Activated T-helper 17 cell treated with anti-CD3 and anti-CD28 coated beads, Interleukin-2, amount 50 U/mL, for 72 hours (primary cell): ENCODE results near the gene CEP126. TPM values are rescaled to one million over a fixed set of nuclear protein-coding genes. Genes with fewer than 3 reads are reported as not detected.
A peak's percentile ranks its signal among the peaks of the same experiment; 100 is the strongest.

Experiments
- ATAC-seq: fragments of 150-1000 bp; cut with Tn5 transposase; replicated peaks from 2 replicates; pipeline ENCODE4 v1.10.0; 2021; ENCODE audit warnings: mild to moderate bottlenecking, moderate library complexity
- H3K27ac Mint-ChIP-seq: one replicate; pipeline ENCODE4 v1.8.0; 2022; ENCODE audit warnings: mixed read lengths
- H3K27me3 Mint-ChIP-seq: one replicate; pipeline ENCODE4 v1.8.0; 2022; ENCODE audit warnings: mixed read lengths
- H3K36me3 Mint-ChIP-seq: one replicate; pipeline ENCODE4 v1.8.0; 2022; ENCODE audit warnings: low read depth, mild to moderate bottlenecking, mixed read lengths
- H3K4me1 Mint-ChIP-seq: one replicate; pipeline ENCODE4 v1.8.0; 2022; ENCODE audit warnings: mixed read lengths
- H3K4me3 Mint-ChIP-seq: one replicate; pipeline ENCODE4 v1.8.0; 2022; ENCODE audit warnings: mild to moderate bottlenecking, mixed read lengths
- H3K9me3 Mint-ChIP-seq: one replicate; pipeline ENCODE4 v1.8.0; 2022; ENCODE audit warnings: mixed read lengths
- total RNA-seq, 2 donors: library from RNA; stranded (reverse); gene quantifications; one replicate each; pipeline ENCODE4 v1.2.3, GENCODE V29; 2022

CEP126 gene
- total RNA-seq, 2 donors from 2014 or later = 0.97 to 1.5 TPM

DNA sequence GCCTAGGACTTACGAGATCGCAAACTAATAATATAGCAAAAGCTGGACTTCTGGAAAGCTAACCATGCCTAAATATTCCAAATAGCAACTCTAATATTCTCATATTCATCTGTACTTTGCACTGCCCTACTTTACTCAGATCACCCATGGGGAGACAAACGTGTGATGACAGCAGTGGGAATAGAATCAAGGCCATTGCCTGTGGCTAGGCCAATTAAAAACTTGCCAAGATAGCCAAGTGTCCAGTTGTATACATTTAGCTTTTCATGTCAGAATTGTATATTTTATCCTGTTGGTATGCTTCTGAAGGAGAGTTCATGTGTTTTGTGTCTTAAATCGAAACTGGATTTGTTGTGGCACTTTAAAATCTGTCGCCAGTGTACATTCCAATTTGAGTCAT, 1.2 kb upstream of the CEP126 start:
- Mint-ChIP-seq H3K36me3 (no peaks in the 10 kb centered on the region), H3K27ac (no peak overlapping the region), H3K27me3 (peaks cover 9% of the 10 kb centered on the region), H3K4me1 (peaks cover 20% of the 10 kb centered on the region), H3K9me3 (no peaks in the 10 kb centered on the region), H3K4me3 (peak overlapping the region; percentile 90)
- no peak for ATAC-seq

DNA sequence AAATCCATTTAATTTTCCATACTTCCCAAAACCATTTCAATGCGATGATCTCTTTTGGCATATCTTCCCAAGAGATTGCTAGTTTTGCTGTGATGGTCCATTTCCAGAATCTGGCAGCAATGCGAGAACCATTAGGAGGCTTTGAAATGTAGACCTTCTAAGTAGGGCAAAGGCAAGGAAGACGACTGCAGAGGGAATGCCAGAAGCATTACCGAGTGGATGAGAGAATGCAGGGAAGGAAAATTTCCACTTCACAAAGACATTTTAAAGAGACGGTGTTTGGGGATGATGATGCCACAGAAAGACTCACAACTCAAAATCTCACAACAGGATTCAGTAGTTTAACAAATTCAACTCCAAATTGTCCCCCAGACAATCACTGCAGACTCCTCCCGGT, 471 bp upstream of the CEP126 start:
- H3K27ac Mint-ChIP-seq = peak overlapping the region; percentile 83
- H3K9me3 Mint-ChIP-seq = no peaks in the 10 kb centered on the region
- H3K4me1 Mint-ChIP-seq = peaks cover 20% of the 10 kb centered on the region
- no peak for ATAC-seq
- H3K27me3 Mint-ChIP-seq = peaks cover 5% of the 10 kb centered on the region
- H3K36me3 Mint-ChIP-seq = no peaks in the 10 kb centered on the region
- peak overlapping the region; percentile 90 for H3K4me3 Mint-ChIP-seq

DNA sequence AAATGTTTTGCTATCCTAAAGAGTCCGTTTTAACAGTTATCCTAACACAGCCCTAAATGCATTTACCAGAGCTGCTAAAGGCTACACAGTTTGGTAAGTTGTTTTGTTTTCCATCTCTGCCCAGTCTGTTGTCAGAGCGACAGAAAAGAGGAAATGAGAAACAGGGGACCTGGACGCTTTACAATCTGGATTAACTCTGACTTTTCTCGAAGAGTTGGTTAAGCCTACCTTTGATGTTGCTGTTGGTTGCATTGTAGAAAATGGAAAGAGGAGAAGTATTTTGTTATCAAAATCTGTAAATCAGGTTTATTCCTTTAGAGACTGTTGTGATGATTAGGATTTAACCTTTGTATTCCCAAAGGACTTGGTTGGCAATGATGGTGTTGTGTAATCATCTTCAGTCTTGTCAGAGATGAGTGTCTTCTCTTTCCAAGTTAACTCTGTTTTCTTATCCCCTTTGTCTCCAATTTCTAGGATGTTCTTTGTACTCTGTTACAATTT, 1.0 kb downstream of the CEP126 start:
- peaks cover 5% of the 10 kb centered on the region for H3K27me3 Mint-ChIP-seq
- peak overlapping the region; percentile 83 for H3K27ac Mint-ChIP-seq
- no peaks in the 10 kb centered on the region for H3K9me3 Mint-ChIP-seq
- no peaks in the 10 kb centered on the region for H3K36me3 Mint-ChIP-seq
- H3K4me3 Mint-ChIP-seq = peak overlapping the region; percentile 90
- no peak for ATAC-seq
- H3K4me1 Mint-ChIP-seq = peaks cover 20% of the 10 kb centered on the region

- peak within 1 kb of the TSS; percentile 83 for H3K27ac Mint-ChIP-seq
- H3K27me3 Mint-ChIP-seq = peaks cover 5% of the 10 kb centered on the region
- peaks cover 20% of the 10 kb centered on the region for H3K4me1 Mint-ChIP-seq
- no peaks in the 10 kb centered on the region for H3K9me3 Mint-ChIP-seq
- H3K36me3 Mint-ChIP-seq = no peaks in the 10 kb centered on the region
- no peak for ATAC-seq
- H3K4me3 Mint-ChIP-seq = peak within 1 kb of the TSS; percentile 90
These were observed 1.6 kb downstream of the CEP126 start, which contains the start of gene ANGPTL5 for GRCh38 chr11:101916422-101916821. TSS of gene ANGPTL5 (minus strand) at chr11:101916522. CDS start at chr11:101907909, 8,613 bp downstream.

GRCh38 chr11:101917226-101917625, 2.4 kb downstream of the CEP126 start:
- Mint-ChIP-seq H3K4me3 (no peak overlapping the region), H3K4me1 (peaks cover 20% of the 10 kb centered on the region), H3K36me3 (no peaks in the 10 kb centered on the region), H3K27ac (no peak overlapping the region), H3K9me3 (no peaks in the 10 kb centered on the region), H3K27me3 (no peaks in the 10 kb centered on the region)
- no peak for ATAC-seq

DNA sequence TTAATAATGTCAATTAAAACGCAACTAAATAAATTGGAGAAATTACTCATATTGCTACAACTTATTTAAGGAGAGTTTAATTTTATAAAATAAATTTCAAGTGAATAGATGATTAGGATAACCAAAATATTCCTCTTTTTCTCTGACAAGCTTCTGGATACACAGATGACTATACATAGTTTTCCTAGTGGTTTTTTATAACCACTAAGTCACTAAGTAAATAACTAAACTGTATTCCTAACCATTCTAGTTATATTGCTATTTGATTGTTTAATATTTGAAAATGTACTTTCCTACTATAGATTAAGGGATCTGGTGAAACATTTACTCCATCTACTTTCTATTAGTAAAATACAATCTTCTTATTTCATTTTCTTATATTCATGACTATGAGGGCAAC, 6.2 kb downstream of the CEP126 start:
- H3K9me3 Mint-ChIP-seq = no peaks in the 10 kb centered on the region

GRCh38 chr11:101923554-101923953, 8.7 kb downstream of the CEP126 start:
- no peak overlapping the region for H3K4me3 Mint-ChIP-seq
- no peaks in the 10 kb centered on the region for H3K9me3 Mint-ChIP-seq
- no peaks in the 10 kb centered on the region for H3K36me3 Mint-ChIP-seq
- no peaks in the 10 kb centered on the region for H3K27me3 Mint-ChIP-seq
- H3K4me1 Mint-ChIP-seq = no peaks in the 10 kb centered on the region
- H3K27ac Mint-ChIP-seq = no peak overlapping the region
- ATAC-seq = no peak

More for the DNA sequence above, 6.2 kb downstream of the CEP126 start:
- no peaks in the 10 kb centered on the region for H3K36me3 Mint-ChIP-seq
- peaks cover 9% of the 10 kb centered on the region for H3K4me1 Mint-ChIP-seq
- H3K27ac Mint-ChIP-seq = no peak overlapping the region
- H3K27me3 Mint-ChIP-seq = no peaks in the 10 kb centered on the region
- no peak overlapping the region for H3K4me3 Mint-ChIP-seq
- ATAC-seq = no peak

DNA sequence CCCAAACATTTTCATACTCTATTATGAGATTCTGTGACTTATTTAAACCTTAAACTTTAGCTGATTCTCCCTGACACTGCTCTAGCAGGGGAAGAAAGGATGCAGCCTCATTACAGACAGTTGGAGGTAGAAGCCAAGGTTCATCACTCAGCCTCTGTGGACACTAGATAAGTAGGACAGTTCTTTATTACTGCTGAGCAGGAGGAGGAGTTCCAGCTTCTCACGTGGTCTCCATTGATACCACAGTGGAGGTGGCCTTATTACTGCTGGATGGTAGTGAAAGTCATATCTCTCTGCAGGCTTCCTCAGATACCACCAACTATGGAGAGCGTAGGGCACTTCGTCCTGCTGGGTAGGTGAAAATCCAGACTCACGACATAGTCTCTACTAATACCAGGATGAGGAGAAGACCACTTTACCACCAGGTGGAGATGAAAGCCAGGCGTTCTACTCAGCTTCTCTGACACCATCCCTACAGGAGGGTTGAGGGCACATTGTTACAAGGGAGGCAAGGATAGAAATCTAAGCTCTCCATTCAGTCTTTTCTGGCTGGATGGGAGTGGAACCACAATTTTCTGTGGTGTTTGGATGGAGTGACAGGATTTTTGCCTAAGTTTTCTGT, 14.6 kb downstream of the CEP126 start:
- no peaks in the 10 kb centered on the region for H3K36me3 Mint-ChIP-seq
- no peaks in the 10 kb centered on the region for H3K9me3 Mint-ChIP-seq
- H3K27ac Mint-ChIP-seq = no peak overlapping the region
- H3K4me3 Mint-ChIP-seq = no peak overlapping the region
- no peaks in the 10 kb centered on the region for H3K27me3 Mint-ChIP-seq
- H3K4me1 Mint-ChIP-seq = no peaks in the 10 kb centered on the region
- no peak for ATAC-seq

DNA sequence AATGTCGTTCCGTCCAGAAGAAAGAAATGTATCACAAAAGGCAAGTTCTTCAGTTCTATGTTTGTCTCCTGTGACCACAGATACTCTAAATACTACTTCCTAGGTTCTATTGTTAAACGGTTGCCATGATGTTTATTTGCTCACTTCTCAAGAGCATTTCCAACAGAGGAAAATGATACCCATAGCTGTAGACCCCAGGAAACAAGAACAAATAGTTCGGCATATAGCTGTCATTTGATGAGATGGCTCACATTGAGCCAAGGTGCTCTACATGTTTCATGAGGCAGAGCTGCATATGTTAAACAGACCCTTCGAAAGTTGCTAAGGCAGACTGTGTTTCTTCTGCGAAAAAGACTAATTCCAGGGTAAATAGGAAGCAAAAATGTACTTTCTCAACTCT, 16.9 kb downstream of the CEP126 start:
- ATAC-seq = no peak
- Mint-ChIP-seq H3K4me1 (no peaks in the 10 kb centered on the region), H3K27me3 (no peaks in the 10 kb centered on the region), H3K4me3 (no peak overlapping the region), H3K36me3 (no peaks in the 10 kb centered on the region), H3K9me3 (no peaks in the 10 kb centered on the region), H3K27ac (no peak overlapping the region)

- ATAC-seq = no peak
- H3K4me1 Mint-ChIP-seq = no peaks in the 10 kb centered on the region
- no peaks in the 10 kb centered on the region for H3K9me3 Mint-ChIP-seq
- H3K27ac Mint-ChIP-seq = no peak overlapping the region
- H3K36me3 Mint-ChIP-seq = peaks cover 10% of the 10 kb centered on the region
- H3K27me3 Mint-ChIP-seq = no peaks in the 10 kb centered on the region
- no peak overlapping the region for H3K4me3 Mint-ChIP-seq
These were observed 26.2 kb downstream of the CEP126 start for GRCh38 chr11:101940901-101941520.

- no peaks in the 10 kb centered on the region for H3K4me1 Mint-ChIP-seq
- H3K27ac Mint-ChIP-seq = no peak overlapping the region
- peaks cover 10% of the 10 kb centered on the region for H3K36me3 Mint-ChIP-seq
- H3K9me3 Mint-ChIP-seq = no peaks in the 10 kb centered on the region
- no peaks in the 10 kb centered on the region for H3K27me3 Mint-ChIP-seq
- ATAC-seq = no peak
- H3K4me3 Mint-ChIP-seq = no peak overlapping the region
These were observed 30.1 kb downstream of the CEP126 start for GRCh38 chr11:101944923-101945322.

DNA sequence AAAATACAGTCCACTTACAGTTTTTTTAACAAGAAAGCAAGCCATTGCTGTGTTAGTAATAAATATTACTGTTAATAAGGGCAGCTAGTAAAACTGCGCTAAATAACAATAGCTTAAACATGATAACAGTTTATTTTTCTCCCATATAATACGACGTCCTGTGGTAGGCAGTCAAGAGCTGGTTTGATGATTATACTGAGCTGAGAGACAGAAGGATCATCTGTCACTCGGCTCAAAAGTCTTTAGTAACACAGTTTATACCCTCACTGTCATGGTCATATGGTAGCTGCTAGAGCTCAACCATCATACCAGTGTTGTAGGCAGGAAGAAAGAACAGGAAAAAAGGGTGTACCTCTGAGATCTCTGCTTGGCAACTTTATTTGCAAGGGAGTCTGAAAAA, 30.6 kb downstream of the CEP126 start:
- Mint-ChIP-seq H3K27me3 (no peaks in the 10 kb centered on the region), H3K9me3 (no peaks in the 10 kb centered on the region), H3K4me3 (no peak overlapping the region), H3K36me3 (peaks cover 10% of the 10 kb centered on the region), H3K4me1 (no peaks in the 10 kb centered on the region), H3K27ac (no peak overlapping the region)
- ATAC-seq = no peak

GRCh38 chr11:101949680-101950220, 34.9 kb downstream of the CEP126 start:
- Mint-ChIP-seq H3K4me1 (no peaks in the 10 kb centered on the region), H3K27me3 (no peaks in the 10 kb centered on the region), H3K36me3 (peaks cover 10% of the 10 kb centered on the region), H3K4me3 (no peak overlapping the region), H3K9me3 (no peaks in the 10 kb centered on the region), H3K27ac (no peak overlapping the region)
- ATAC-seq = no peak

- Mint-ChIP-seq H3K4me1 (no peaks in the 10 kb centered on the region), H3K27ac (no peak overlapping the region), H3K9me3 (no peaks in the 10 kb centered on the region), H3K36me3 (peaks cover 7% of the 10 kb centered on the region), H3K27me3 (no peaks in the 10 kb centered on the region), H3K4me3 (no peak overlapping the region)
- no peak for ATAC-seq
These were observed 40.5 kb downstream of the CEP126 start for GRCh38 chr11:101955278-101955677.

- no peaks in the 10 kb centered on the region for H3K27me3 Mint-ChIP-seq
- no peaks in the 10 kb centered on the region for H3K4me1 Mint-ChIP-seq
- H3K9me3 Mint-ChIP-seq = no peaks in the 10 kb centered on the region
- H3K36me3 Mint-ChIP-seq = peaks cover 7% of the 10 kb centered on the region
- H3K4me3 Mint-ChIP-seq = no peak overlapping the region
- no peak overlapping the region for H3K27ac Mint-ChIP-seq
- no peak for ATAC-seq
These were observed 40.9 kb downstream of the CEP126 start for GRCh38 chr11:101955701-101956100.
